Stimulated activated naive CD4-positive, alpha-beta T cell treated with Interleukin-2 at 50 U/mL for 16 hours (primary cell): Measurements from ENCODE around the gene NR2F1.
"Not testable (repeated sequence)": the region's sequence is repeated elsewhere in the genome, so short reads cannot be mapped to it uniquely, and the experiment has no call there.

ENCODE experiments used
- DNase-seq: peaks from one replicate; lab custom pipeline; 2025; lab: John Stamatoyannopoulos, UW

NR2F1 gene

DNA sequence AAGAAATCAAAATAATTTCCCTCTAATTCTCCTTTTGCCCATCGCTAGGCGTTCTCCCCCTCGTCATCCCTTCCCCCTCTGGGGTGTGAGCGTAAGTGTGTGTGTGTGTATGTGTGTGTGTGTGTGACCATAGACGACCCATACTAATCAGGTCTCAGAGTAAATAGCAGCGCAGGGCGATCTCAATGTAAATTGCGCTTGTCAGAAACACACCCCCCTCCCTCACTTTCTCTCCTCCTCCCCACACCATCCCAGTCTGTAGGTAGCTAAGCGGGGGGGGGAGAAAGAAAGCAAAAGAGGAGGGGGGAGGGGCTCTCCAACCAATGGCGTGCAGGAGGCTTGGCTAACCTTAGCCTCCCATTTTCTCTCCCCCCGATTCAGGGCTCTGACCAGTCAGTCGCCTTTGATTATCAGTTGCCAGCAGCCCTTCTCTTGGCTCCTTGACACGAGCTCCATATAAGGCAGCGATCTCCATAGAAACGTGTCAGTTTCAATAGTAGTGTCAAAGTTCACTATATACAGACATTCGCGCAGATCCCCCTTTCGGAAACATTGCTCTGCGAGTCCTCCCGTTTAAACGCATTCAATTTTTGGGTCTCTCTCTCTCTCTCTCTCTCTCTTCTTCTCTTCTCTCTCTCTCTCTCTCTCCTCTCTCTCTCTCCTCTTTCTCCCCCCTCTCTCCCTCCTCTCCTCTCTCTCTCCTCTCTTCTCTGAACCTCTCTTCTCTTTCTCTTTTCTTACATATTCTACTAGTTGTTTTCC, at the start of gene NR2F1:
Gene NR2F1, plus strand, starts transcription at position 546 of the 762 bp plus-strand sequence. CDS start 1,802 bp downstream, outside the sequence.
- no peak for DNase-seq

DNA sequence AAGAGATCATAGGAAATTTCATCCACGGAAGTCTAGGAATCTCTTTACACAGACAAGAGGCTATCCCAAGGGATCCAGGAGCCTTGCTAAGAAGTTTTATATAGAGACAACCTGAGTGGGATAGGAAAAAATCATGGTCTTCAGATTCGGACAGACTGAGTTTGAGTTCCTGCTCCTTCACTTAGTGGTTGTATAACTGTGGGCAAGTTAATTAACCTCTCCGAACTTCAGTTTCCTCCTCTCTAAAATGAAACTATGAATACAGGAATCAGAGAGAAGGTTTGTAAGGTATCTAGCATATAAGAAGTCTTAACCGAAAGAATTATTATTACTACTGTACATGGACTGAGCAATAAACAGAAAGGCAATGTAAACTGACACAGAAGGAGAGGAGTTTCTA, 37.1 kb upstream of the NR2F1 start:
- no peak for DNase-seq

DNA sequence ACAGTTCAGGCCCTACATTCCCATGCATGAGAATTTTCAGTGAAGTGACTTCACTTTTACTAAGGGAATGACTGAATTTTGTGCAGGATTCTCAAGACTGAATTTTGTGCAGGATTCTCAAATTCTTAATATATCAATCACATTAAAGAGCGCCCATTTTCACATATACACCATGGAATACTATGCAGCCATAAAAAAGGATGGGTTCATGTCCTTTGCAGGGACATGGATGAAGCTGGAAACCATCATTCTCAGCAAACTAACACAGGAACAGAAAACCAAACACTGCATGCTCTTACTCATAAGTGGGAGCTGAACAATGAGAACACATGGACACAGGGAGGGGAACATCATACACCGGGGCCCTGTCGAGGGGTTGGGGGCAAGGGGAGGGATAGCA, 33.4 kb upstream of the NR2F1 start:
- DNase-seq = not testable (repeated sequence)

DNA sequence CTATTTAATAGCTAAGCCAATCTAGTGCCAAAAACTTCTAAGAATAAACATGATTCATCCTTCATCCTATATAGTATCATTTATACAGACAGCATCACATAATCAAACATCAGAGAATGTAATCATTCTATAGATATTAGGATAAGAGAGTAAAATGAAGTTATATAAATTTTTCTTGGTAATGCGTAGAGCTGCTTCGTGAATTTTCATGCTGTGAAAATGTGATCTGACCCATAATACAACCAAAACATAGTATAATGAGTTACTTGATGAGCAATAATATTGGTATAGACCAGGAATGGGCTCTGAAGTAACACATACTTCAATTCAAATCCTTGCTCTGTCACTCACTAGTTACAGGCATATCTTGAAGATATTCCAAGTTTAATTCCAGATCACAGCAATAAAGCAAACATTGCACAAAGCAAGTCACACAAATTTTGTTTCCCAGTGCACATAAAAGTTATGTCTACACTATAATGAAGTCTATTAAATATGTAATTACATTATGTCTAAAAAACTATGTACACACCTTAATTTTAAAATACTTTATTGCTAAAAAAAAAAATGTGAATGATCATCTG, 25.9 kb upstream of the NR2F1 start:
- DNase-seq = no peak

DNA sequence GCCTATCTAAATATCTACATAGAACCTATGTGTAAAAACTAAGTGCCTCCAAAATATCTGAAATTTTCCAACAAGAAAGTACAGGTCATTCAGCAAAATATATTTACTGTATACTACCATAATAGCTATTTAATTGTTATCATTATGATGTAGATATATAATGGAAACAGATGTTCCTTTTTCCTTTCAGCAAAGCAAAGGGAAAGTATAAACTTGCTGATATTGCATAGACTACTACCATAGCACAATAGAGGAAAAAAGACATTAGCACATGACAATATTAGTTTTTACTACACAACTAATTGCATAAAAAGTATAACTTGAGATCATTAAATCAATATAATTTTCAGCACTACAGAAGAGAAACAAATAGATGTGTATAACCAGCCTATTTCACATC, 16.9 kb upstream of the NR2F1 start:
- no peak for DNase-seq

DNA sequence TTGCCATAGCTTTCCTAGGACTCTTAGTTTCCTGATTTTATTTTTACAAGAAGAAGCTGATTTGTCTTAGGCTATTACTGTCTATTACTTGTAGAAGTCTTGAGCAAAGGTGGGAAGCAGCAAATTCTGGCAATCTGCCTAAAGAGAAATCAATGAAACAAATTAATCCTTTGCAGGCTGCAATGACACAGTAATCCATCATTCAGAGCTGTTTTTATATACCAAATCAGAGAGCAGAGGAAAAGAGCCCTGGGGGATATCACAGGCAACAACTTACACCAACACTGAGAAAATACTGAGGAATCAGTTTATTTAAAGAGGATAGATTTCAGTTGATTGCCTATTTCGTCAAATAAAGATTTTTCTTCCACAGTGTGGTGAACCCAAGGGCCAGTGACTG, 15.6 kb upstream of the NR2F1 start:
- DNase-seq = no peak

DNA sequence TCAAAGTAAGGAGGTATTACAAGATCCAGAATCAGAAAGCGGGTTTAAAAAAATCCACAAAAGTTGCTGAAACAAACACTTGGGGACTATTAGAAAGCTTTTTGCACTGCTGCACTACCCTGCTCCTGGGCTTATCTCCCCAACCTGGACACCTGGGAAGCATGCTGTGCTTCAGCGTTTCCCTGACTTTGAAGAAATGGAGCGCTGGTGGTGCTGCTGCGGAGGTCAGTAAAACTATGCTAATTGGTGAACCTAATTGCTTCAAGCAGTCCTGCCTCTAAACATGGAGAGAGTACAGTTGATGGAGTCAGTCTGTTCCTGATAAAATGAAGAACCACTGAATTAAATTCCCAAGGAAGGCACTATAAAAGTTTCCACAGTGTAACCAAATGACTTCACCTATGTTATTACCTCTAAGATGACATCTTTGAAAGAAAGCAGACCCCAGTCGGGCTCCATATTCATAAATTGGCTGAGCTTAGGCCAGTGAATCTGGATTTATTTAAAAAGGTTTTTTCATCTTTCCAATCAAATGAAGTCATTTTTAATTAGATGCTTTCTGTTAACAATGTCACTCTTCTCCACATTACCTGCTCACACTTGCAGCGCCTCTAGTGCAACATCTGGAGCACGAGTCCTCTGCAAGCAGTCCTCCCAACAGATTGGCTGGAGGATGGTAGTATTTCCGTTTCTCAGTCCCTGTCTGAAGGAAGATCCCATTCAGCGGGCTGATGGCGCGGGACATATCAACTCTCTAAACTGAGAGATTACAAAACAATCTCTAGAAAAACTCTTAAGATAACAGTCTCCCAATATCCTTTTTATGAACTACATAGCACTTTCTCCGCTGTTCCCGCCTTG, 13.5 kb upstream of the NR2F1 start:
- DNase-seq = no peak

DNA sequence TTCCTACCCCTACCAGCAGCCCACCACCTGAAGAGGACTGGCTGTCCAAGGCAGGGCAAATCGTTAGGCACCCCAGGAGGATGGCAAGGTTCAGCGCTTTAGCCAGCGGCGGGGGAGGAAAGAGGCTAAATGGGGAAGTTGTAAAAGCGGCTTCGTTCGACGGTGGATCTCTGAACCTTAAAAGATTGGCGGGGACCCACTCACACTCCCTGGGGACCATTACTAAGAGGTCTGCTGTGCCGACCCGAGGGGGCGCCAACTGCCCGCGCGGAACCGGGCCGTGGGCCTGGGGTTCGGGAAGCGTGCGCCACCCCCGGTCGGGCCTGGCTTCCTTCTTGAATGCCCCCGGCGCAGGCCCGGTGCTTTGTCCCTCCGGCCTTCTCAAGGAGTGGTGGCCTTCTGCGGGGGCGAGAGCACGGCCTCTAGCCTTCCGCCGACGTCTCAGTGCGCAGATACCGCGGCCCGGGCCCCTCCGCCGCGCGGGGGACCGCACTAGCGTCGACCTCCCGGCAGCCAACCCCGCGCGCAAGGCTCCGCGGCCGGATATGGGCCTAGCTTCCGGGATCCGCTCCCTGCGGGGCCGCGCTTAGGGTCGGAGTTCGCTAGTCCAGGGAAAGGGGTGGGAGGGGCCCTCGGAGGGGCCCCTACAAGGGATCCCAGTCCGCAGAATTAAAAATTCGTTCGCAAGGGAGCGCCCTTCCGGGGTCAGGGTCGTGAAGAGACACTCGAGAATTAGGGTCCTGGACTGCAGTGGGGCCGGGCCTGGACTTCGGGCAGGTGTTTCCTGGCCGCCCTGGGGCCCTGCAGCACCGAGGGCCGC, 12.5 kb upstream of the NR2F1 start:
- DNase-seq = no peak

DNA sequence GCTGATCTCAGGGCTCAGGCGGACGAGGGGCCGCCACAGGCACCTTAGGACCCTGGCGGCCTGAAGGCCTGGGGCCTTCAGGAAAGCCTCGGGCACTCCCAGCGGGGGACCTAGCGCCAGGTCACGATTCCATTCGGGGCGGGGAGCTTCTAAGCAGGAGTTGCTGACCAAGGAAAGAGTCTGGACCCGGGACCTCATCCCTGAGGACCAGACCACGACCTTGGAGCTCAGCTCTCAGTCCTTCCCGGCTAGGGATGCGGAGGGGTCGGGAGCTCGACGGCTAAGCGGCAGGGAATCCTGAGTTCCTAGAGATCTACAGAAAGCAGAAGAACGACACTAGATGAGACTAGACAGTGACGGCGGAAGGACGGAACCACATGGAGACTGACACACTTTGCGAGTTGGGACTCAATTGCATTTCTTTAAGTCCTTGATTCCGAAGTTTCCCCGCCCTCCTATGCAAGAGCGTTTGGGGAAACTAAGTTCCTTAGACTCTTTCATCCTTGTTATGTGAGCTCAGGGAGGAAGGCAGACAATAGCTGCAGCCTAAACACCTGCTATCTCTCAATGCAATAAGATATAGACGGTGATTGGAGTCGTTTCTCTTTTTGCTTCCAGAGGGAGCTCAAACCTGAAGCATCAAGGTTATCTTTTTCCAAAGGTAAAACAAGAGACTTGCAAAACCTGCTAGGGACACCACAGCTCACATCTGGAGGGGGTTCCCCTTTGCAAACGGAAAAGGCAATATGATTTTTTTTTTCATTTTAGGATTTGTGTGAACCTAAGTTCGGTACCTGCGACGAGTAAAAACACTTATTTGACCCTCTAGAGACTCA, 11.7 kb upstream of the NR2F1 start:
- DNase-seq = no peak

DNA sequence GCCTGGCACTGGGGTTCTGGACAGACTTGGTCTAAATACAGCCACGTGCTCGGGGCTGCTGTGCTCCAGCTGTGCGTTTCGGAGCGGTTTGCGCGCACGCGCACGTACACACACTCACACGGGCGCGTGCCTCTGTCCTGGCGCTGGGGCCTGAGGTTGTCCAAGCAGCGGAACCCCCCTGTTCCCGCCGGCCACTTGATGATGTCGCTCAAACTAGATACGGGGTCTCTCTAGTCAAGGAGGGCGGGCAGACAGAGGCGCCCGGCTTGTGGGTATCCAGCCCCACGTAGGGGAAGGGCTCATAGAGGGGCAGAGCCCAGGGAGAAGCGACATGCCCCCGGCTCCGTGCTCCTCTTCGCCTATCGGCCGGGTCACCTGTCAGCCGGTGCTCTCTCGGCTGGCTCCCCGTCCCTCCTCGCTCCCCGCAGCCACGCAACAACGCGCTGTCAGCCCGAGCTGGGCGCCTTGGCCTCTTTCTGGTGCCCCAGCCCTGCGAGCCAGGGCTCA, 10.9 kb upstream of the NR2F1 start:
- DNase-seq = no peak

DNA sequence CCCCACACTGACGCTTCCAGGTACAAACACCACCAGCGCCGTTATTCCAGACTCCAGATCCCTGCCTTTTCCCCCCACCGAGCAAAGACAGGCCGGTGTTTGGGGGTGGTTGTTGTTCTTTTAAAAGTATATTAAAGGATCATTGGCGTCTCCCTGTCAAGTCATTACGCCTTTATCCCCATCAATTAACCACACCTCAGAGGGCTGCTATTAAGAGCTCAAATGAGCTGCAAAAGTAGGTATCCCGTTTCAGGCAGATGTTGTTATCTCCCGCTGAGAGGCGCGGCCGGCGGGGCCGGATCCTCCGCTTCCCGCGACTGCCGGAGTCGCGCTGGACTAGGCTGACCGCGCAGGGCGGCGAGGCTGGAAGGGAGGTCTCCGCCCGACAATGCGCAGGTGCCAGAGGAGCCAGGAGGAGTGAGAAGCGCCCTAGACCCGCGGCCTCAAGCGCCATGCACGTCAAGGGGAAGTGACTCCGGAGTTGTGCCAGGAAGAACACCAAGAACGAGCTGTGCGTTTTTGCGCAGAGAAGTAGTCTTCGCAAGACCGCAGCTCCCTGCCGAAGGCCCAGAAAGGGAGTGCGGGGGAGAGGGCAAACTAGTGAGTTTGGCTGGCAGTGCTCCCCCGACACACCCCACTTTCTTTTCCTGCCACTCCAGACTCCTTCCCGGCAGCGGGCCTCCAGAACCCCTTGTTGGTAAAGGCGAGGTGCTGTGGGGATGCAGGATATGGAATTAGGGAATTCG, 10.2 kb upstream of the NR2F1 start:
- no peak for DNase-seq

DNA sequence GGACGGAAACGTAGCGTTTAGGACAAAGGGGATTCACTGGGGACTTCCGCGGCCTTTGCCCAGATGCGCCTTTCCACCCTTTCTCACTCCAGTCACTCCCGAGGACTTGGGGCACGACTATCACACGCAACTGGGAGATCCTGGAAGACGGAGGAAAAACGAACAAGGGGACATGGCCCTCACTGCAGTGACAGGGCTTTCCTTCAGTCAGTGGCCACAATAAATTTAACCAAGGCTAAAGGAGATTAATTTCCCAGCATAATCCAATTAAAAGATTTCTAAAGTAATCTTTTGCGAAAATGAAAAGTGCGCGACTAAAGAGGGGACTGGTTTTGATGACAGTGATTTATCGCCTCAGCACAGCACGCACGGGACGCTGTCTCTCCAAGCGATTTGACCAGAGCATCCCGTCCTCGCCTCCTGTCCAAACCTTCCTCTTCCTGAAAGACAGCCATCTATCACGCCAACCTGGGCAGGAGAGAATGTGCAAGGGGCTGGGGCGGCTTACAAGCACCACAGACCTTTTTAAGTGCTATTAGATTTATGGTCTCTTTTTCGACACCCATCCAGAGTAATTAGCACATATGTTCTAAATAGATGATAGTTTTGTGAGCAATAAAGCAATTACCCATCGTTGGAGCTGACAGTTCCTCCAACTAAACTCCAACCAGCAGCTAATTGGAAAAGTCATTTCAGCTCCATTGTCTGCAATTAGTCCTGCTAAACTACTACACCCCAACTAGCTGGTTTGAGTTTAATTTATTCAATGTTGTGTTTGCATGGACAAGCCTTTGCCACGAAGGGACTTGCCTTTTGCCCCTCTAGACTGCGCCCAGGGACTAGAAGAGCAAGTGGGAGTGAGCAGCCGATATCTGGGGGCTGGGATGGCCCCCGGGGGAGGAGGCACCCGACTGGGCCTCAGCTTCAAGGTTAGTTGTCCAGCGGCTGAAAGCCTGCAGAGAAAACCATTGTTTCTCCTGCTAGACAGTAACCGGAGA, 9.4 kb upstream of the NR2F1 start:
- DNase-seq = no peak

DNA sequence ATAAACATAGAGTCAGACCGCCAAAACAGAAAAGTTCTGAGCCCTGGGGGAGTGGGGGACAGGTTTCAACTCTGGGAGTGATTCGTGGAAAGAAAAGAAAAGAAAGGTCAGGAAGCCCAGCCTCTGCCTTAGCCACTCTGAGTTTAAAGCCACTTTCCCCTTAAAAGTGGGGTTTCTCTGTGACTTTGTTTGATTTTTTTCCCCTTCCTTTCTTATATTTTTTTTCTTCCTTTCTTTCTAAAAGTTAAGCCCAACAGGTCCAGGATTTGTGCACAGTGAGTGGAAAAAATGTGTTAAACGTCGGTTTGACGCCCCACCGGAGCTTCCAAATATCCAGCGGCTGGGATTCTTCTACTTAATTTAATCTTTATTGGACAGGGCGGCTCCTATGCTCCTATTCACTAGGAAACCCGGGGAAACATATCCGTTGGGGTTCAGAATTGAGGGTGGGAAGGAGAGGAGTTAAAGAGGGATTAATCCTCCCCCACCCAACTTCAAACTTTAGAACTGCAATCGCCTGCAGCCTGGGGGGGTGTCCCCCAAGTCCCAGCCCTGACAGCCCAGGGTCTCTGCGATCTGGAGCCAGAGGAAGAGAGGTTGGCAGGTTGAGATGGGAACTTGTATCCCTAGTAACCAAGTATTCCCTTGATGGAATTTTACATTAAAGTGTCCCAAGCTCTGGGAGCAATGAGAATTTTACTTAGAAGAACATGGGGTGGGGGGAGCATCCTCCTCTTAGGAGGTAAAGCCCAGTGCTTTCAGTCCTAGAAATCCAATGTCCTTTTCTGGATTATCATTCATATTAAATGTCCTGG, 8.3 kb upstream of the NR2F1 start:
- DNase-seq = no peak

DNA sequence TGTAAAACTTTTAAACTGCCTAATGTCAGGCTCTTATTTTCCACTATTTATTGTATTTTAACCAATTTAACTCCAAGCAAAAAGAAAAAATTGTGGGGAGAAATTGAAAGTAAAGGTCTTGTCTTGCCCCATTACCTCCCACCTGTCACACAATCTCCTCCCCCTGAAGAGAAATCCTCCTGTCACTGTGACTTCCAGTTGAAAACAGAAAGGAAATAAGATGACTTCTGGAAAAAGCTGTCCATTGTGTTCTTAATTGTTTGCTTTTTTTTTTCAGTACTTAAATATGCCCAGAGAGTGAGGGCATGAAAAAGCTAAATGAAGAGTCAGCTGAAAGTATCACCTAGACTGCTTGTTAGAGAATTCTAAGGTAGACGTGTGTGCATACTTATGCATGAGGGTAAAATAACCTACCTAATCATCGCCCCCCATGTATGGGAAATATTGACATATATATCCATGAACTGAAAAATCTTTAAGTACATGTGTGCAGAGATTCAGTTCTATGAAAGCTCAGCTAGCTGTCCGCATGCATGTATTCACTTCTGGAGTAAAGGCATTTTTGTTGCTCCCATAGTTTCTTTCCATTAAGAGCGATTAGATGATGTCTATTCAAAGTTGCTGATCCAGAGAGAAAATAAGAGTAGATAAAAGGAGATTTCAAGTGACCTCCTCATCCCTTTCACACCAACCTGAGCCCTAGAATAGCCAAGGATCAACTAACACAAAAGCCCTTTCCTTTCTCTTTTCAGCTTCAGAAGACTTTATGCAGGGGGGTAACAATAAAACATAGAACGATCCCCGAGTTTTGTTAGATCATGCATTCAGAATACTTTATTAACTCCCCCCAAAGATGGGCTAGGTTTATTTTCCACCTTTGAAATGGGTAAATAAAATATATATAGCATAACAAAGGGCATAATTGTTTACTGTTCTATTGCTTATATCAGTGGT, 7.3 kb upstream of the NR2F1 start:
- DNase-seq = no peak

DNA sequence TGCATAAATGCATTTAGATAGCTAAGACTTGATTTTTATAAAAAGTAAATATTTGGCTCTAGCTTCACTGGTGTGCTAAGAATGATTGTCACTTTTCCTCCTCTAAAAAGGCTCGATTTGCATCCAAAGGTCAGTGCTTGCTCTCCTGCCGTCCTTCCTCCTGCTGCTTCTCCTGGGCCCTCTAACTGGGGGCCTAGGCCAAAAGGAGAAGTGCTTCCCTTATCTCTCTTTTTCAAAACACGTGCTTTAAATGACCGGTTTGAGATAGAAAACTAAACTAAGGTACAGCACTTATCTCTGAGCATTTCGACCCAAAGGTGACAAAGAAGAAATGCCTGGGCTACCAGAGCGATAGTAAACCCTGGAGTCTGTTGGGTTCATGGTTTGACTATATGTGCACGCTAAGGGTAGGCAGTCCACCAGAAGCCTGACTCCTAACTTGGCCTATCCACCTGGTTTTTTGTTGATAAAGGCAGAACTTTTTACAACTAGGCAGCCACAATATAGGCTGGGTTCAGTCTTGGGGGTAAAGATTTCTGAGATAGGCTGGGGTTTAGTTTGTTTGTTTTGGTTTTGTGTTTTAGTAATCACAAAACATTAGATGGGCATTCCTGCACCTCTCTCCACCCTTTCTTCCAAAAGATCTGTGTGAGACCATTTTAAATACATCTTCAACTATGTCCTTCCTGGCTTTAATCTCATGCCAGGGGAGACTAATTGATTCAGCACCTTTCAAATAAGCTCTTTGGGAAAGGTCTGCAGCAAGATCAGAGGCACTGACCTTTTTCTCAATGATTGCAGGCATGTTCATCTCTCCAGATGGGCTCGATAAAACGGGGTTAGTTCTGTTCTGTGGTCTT, 5.8 kb upstream of the NR2F1 start:
- DNase-seq = no peak
